K562 treated with DMSO at 1 percent for 24 hours (cell line): ENCODE data around the gene GNAT2. TPM values are rescaled to one million over a fixed set of nuclear protein-coding genes. Genes with fewer than 3 reads are reported as not detected.

Experiments used
- total RNA-seq: library from RNA; unstranded; fragments of 300-600 nt; gene quantifications from 2 replicates; pipeline ENCODE4 v1.2.3, GENCODE V29; 2022; ENCODE audit warnings: low read depth; ENCODE audit not compliant: insufficient read depth

Gene GNAT2
- total RNA-seq: not detected in 2 replicates

GRCh38 chr1:109619576-109620400 is at the start of gene GNAT2, which contains the start of gene AMPD2:
TSS of gene GNAT2 (minus strand) at chr1:109619616. CDS start at chr1:109612870, 6,746 bp downstream.
TSS of gene AMPD2 (plus strand) at chr1:109619837. CDS start at chr1:109621176, 1,339 bp downstream.

GRCh38 chr1:109667452-109668122 is 48.2 kb upstream of the GNAT2 start, which contains the start of gene GSTM2:
TSS of gene GSTM2 (plus strand) at chr1:109668057. CDS start at chr1:109668116, 59 bp downstream.

GRCh38 chr1:109655615-109656519 is 36.5 kb upstream of the GNAT2 start, which contains the start of gene GSTM4:
TSS of gene GSTM4 (plus strand) at chr1:109656099. CDS start at chr1:109656390, 291 bp downstream.

Other genes starting within 250 kb of the GNAT2 start
- 70.4 and 73.1 TPM in 2 replicates for gene SORT1, start 221.7 kb downstream of the GNAT2 start, total RNA-seq
- gene PSMA5, start 193.2 kb downstream of the GNAT2 start, total RNA-seq: 74.1 and 108 TPM in 2 replicates
- gene SYPL2, start 153.1 kb downstream of the GNAT2 start, total RNA-seq: 0.15 TPM in 1 of 2 replicates, not detected in the other
- gene ATXN7L2, start 135.7 kb downstream of the GNAT2 start, total RNA-seq: 6.7 and 7.0 TPM in 2 replicates
- gene CYB561D1, start 125.5 kb downstream of the GNAT2 start, total RNA-seq: 9.5 and 10.0 TPM in 2 replicates
- gene AMIGO1, start 109.9 kb downstream of the GNAT2 start, total RNA-seq: 1.0 and 1.1 TPM in 2 replicates
- gene GPR61, start 79.7 kb downstream of the GNAT2 start, total RNA-seq: 1.00 TPM in 1 of 2 replicates, not detected in the other
- 4.2 and 5.5 TPM in 2 replicates for gene GNAI3, start 71.0 kb downstream of the GNAT2 start, total RNA-seq
- 59.4 and 63.7 TPM in 2 replicates for gene AMPD2, start 221 bp upstream of the GNAT2 start, total RNA-seq
- 59.3 and 69.0 TPM in 2 replicates for gene GSTM4, start 36.5 kb upstream of the GNAT2 start, total RNA-seq
- 16.9 and 20.9 TPM in 2 replicates for gene GSTM2, start 48.4 kb upstream of the GNAT2 start, total RNA-seq
- gene GSTM1, start 68.2 kb upstream of the GNAT2 start, total RNA-seq: not detected in 2 replicates
- not detected in 2 replicates for gene GSTM5, start 92.6 kb upstream of the GNAT2 start, total RNA-seq
- gene GSTM3, start 121.4 kb upstream of the GNAT2 start, total RNA-seq: 28.6 and 28.7 TPM in 2 replicates
- gene EPS8L3, start 144.3 kb upstream of the GNAT2 start, total RNA-seq: not detected in 2 replicates